COLO829 (cell line): Measurements from ENCODE around the gene MRE11.
A peak's percentile ranks its signal among the peaks of the same experiment; 100 is the strongest.

ENCODE experiments used
- DNase-seq: peaks from one replicate; pipeline ENCODE4 v3.0.0; 2012; ENCODE audit warnings: low spot score

MRE11 gene

DNA sequence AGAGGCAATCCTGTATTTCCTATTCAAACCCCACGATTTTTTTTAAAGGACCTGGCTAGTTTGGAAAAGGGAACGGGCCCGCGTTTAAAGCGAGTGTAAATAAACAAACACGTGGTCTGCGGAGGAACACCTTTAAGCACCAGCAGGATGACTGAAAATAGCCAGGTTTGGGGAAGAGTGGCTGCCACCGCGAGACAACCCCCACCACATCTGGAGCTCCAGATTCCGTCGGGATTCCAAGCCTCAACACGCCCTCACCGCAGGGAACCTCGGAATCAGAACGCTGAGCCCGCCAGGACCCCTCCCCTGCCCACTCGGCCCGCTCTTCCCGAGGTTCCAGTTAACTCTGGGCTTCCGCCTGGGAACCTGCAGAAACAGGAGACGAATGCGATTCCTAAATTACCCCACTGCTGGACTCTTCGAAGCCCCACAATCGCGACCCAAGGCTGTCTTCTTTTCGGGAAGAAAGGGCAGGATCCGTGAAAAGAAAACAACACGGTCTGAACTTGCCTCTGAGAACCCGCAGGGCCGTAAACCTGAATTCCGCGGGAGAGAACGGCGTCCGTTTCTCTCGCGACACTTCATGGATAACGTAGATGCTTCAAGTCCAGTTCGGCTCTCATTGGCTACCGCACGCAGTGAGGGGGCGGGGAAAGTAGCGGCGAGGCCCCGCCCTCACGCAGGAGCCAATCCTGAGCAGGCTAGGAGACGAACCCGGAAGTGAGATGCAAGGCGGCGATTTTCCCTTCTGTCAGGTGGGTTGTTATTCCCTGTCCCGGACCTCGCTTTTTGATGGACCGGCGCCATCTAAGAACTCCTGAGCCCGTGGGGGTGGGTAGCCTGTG, at the start of gene MRE11, which contains the start of gene ANKRD49:
Gene MRE11, minus strand, starts transcription at position 564 of the 845 bp plus-strand sequence. CDS start 1,043 bp downstream, outside the sequence.
Gene ANKRD49, plus strand, starts transcription at position 704 of the 845 bp plus-strand sequence. CDS start 2,710 bp downstream, outside the sequence.
- peak; percentile 86 for DNase-seq

DNA sequence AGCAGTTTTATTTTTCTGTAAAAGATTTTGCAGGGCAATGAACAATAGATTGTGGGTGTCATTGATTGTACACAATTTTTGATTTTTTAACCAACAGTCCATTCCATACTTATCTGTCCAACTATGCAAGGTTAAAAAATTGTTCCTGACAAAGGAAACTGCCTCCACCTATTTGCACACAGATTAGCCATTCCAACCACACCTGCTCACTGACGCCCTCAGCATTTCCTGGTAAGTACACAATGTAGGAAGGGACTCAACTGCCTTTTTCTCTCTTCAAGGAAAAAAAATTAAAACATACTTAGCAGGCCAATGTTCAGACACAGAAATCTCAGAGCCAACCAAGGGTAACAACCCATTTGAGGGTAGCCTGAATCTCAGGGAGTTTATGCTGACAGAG, 45.8 kb upstream of the MRE11 start:
- no peak for DNase-seq

DNA sequence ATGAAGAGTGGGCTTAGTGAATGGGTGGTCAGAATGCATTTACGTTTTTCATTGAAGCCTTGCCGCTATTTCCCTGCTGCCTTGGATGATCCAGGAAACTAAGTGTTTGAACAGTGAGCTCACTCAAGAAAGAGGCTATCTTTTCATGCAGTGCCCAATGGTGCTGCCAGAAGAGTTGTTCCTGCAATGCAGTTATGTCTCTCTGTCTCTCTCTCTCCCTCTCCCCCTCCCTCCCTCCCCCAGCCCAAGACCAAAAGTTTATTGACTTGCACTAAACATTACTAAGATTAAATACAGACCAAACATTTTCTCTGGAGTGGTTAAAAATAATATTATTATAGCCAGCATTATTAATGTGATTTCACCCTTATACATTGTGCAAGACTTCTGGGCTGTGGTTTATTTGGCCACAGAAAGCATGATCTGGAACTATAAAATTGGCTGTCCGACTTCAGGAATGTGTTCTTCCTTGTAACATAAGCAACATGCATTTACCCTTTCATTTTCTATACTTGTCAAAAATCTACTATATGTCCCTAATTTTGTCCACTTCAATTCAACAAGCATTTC, 43.5 kb upstream of the MRE11 start:
- DNase-seq, result no peak

DNA sequence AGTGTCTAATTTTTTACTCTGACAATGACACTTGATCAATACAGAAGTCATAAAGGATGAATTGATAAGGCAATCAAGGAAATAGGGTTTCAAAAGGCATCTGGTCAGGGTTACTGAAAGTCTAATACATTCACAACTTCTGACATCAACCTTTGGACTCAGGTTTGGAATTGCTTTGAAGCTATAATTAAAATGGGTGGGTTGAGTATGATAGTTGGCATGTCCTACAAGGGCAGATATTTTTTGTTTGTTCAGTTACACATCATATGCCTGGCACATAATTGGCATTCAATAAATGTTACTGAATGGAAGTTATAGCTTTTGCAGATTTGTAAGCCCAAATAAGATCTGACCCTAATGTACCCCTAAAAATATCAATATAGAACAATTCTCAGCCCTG, 42.7 kb upstream of the MRE11 start:
- no peak for DNase-seq

DNA sequence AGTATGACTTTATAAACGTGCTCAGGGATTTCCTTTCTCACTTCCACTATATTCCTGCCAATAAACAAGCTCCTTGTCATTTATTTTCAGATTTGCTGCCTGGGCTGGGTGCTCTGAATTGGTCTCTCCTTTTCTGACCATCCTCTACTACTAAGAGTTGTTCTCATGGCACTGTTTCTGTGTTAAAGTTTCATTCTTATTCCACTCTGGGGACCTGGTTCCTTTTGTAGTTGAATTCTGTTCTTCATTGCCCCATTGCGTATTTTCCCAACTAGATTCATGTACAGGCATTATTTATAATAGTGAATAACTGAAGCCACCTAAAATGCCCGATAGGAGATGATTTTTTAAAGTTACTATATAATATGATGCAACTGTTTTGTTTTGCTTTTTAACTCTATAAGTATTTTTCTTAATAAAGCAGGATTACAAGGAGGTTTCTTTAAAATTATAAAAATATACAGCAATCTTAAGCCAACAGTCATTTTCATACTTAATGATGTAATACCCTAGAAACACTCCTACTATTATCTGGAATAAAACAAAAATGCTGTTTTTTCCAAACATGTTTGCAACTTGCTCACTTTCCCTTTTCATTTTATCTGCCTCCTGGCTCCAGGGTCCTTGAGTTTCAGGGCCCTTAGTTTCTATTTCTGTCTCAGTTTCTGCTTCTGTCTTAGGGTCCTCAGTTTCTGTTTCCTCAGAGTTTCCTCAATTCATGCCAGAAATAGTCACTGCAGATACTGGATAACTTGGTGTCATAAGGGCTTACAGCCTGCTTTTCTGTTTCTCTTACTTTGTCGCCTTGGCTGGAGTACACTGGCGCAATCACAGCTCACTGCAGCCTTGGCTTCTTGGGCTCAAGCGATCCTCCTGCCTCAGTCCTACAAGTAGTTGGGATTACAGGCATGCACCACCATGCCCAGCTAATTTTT, 40.3 kb upstream of the MRE11 start:
- DNase-seq, result no peak

DNA sequence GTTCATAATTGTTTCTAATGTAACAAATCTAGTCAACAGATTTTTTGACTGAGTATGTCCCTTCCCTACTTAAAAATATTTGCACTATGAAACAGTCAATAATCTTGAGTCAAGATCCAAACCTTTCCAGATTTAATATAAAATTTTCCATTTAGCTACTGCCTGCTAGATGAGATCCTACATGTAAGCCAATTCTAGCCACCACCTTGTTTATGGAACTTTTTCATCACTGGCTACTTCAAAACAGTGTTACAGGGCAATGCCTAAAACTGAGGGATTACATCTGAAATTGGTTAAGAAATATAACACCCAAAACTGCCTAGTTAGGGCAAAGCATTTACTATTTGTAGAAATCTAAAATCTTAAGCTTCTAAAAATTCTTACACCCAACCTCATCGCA, 39.6 kb upstream of the MRE11 start:
- DNase-seq, result no peak

DNA sequence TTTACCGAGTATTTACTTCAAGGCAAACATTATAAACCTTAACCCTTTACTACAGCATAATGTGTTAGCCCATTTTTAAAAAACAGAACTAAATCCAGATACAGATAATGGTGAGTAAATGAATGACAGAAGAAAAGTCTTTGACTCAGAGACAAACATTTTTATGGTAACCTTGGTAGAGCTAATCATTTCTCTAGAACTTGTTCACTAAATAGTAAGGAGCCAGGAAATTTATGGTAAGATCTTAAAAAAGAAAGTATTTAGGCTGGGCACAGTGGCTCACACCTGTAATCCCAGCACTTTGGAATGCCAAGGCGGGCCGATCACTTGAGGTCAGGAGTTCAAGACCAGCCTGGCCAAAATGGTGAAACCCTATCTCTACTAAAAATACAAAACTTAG, 38.6 kb upstream of the MRE11 start:
- DNase-seq, result no peak

DNA sequence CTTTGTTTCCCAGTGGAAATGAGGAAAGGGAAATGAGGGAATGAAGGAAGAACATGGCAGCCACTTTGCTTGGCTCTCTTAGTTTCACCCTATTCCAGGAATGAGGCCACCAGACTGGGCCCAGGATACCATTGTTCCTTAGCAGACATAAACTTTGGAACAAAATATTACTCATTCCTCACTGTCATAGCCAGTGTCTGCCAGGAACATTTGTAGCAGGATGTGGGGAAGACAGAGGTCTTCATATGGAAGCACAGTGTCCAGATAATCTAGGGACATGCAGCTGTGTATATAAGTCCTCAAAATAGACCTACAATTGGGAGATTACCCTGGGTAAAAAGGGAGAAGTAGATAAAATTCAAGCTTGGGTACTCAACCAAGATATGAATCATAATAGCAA, 34.9 kb upstream of the MRE11 start:
- DNase-seq, result no peak

DNA sequence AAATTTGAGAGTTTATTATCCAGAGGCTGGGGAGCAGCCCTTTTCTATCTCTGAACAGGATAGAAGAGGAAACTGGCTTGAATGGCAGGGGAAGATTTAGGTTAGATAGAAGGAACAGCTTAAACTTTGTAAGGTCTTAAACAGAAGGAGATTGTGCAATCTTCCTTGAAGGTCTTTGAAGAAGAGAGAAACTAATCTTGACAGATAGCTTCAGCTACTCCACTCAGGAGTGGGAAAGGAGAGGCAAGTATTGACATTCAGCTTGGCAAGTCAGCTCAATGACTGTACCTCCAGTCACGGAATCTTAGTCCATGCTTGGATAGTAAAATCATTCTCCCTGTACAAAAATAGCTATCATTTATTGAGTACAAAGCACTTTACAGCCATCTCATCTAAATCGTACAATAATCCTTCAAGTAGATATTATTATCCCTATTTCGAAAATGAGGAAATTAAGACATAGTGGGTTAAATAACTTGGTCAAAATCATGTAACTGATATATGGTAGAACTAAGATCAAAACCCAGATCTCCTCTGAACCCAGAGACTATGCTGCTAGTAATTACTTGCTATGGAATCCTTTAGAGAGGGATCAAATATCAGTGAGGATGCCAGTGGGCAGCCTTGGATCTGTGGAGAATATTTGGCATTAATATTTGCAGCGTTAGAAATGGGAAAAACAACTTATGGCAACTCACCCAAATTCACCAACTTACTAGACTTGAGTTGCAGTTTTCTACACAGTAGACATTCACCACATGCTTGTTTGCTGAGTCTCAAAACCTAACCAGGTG, 33.2 kb upstream of the MRE11 start:
- no peak for DNase-seq

DNA sequence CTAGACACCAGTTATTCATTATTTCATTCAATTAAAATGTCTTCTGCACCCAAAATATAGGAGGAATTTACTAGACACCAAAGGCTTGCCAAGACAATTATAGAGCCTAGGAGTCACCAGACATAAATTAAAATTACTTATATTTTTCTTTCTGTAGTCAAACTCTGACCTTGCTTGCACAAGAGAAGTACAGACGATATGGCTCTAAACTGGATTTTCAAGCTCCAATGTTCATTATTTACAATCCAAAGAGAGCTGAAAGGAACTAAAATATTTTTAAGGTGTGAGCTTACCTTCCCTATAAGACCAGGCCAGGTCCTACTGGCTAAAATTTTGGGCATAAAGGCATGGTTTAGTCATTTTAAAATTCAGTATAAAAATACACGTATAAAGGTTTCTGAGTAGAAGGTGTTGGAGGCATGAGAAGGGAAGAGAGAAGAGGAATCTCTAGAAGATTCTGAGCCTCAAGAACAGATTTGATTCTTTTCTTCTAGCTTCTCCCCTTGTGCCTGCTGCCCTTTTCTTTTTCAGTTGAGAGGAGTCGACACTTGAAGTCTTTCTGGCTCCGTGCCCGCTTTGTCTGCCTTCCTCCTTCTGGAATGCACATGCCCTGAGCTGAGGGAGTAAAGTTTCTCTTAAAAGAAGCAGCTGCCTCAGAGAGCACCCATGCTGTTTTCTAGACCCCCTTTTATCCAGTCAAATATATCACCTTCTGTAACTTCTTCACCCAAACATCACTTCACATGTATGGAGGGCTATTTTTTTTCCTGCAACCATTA, 32.1 kb upstream of the MRE11 start:
- DNase-seq, result no peak

DNA sequence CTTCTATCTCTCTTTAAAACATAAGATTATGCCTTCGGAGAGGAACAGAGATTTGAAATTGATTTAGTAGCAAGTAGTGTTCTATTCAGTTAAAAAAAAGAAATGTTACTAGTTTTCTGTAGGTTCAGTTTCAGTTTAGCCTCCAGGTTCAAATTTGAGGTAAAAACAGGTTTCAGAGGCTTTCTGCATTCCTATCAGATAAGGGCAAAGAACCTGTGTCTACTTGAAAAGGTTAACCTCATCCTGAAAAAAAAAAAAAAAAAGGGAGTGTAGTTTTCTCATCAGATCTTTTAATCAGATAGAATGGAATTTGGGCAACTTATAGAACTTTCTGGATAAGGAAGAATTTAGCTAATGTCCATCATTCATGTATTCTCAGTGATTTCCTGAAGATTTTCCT, 30.7 kb upstream of the MRE11 start:
- DNase-seq, result no peak

DNA sequence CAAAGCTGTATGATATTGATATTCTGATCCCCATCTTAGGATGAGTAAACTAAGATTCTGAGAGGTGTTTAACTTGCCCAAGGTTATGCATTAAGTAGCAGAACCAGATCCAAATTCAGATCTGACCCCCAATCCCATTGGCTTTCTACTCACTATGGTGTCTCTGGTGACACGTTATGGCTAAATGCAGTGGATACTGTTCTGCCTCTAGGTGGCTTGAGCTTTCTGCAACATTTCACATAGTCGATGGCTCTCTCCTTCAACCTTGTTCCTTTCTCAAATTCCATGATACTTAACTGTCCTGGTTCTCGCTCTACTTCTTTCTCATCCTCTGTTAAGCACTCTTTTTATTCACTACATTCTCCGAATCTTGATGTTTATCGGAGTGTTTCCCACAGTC, 28.0 kb upstream of the MRE11 start:
- no peak for DNase-seq

DNA sequence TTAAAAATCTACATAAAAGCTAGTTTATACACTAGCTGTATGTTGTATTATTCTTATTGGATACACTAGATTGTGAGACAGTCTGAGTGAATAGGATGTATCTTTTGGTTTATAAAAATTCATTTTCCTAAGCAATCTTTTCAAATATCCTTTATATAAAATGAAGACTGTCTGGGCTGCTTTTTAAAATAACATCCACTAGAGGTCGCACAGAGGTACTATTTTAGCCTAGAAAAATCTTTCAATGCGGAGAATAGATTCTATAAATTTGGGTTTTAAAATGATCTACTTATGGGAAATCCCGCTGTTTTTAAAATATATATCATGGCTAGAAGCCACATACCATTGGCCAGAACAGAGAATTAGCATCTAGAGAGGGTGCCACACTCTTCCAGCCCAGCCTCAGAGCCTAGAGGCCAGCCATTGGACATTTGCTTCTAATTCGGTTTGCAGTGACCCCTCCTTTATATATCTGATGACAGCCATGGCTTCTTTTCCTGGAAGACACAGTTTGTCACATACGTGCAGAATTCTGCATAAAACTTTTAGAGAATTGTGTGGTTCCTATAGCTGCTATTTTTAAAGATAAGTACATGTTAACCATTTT, 25.9 kb upstream of the MRE11 start:
- no peak for DNase-seq

DNA sequence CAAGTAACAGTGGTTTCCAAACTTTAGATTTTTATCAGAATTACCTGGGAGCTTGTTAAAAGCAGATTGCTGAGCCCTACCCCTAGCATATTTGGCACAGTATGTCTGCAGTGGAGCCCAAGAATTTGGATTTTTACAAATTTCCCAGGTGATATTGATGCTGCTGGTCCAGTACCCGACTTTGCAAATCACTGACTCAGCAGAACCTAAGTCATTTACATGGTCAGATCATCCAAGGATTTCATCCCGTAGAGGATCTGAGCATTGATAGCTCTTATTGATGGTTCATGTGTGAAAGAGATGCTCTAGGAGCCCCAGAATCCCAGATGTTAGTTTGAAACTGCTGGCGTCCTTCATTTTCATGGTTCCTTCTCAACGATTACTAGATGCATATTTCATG, 24.7 kb upstream of the MRE11 start:
- no peak for DNase-seq

DNA sequence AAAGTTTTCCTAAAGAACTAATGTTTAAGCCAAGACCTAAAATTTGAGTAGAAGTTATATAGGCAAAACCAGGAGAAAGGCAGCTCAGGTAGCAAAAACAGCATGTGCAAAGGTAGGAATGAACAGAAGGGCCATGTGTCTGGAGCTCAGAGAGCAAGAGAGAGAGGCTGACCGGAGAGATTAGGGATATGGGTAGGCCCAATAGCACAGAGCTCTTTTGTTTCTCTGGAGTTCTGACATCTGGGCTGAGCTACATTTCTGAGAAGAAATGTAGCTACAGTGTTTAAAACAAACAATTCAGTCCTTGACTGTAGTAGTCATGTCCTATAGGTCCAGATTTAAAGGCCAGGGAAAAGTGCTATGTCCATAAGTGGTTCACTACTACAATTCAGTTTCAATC, 23.1 kb upstream of the MRE11 start:
- peak; percentile 8 for DNase-seq

DNA sequence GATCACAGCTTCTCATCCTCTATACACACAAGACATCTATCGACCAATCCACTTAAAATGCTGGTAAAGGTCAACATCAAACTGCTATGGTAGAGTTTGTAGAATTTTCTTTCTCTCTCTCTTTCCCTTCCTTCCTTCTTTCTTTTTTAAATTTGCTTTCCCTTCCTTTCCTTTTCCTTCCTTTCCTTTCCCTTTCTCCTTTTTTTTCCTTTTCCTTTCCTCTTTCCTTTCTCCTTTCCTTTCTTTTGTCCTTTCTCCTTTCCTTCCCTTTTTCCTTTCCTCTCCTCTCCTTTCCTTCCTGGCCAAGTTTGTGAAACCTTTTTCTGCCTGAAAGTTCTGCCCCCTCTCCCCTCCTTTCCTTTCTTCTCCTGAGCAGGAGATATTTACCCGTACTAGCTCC, 21.8 kb upstream of the MRE11 start:
- no peak for DNase-seq

DNA sequence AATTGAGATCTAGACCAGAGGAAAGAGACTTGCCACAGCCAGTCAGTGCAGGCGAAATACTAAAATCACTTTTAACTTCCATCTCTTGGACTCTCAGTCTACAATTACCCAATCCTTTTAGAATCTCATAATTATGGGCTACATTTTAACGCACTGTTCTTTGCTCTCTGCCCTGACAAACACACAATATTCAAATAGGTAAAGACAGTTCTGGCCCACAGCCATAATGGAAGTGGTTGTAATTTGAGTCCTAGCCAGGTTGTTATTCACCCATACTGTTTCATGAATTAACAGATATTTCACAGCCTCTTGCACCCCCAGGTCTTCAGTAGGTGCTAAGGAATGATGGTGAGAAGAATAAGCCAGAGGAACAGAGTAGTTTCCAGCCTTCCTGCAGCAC, 19.4 kb upstream of the MRE11 start:
- DNase-seq, result no peak

DNA sequence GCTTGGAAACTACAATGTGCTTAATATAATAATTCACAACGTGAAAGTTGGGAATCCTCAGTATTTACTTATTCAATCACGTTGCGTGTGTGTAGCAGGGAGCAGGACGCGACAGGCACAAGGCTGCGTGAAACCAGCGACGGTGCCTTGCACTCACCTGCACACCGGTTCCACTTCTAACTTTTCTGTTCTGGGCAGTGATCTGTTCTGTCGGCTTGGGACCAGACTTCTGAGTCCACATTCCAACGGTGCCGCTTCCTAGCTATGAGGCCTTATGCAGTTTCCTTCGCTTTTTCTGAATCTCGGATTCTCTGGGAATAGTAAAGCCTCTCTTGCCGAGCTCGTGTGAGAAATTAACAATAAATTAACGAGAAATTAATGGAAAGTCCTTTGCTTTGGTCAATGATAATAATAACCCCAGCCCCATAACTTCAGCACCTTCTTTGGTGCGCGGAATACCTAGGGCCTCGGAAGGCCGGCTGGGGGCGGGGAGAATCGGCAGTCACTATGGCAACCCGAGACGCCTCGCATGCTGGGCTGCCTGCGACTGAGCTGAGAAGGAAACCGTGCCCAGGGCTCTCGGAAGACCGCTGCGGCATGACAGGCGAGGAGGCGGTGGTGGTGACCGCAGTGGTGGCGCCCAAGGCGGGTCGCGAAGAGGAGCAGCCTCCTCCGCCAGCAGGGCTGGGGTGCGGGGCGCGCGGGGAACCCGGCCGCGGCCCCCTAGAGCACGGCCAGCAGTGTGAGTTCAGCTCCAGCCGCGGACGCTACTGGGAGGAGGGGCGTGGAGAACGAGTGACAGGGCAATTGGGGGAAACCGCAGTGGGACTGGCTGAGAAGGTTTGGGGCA, 18.5 kb upstream of the MRE11 start, which contains the start of gene C11orf97:
Gene C11orf97, plus strand, starts transcription at position 530 of the 850 bp plus-strand sequence. Its CDS starts 68 bp downstream, at position 598.
- no peak for DNase-seq

DNA sequence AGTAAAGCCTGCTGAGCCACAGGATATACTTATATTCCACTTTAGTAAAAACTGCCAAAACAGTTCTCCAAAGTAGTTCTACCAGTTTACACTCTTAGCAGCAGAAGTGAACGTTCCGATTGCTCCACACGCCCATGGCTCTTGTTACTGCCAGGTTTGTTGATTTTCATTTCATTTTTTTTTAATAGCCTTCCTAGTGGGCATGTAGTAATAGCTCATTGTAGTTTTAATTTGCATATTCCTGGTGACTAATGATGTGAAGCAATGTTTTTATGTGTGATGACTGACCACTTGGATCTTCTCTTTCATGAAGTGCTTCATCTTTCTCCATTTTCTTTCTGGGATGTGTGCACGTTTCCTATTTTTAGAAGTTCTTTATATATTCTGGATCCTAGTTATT, 13.8 kb upstream of the MRE11 start:
- no peak for DNase-seq
